HCT116 (cell line): Measurements from ENCODE around the gene HMCN2. TPM values are rescaled to one million over a fixed set of nuclear protein-coding genes. Genes with fewer than 3 reads are reported as not detected.

ENCODE experiments used
- ATAC-seq: fragments of 200-7000 bp; cut with Tn5 transposase; 2 replicates; pipeline ENCODE4 v1.9.1; 2020; ENCODE audit warnings: mild to moderate bottlenecking, moderate library complexity
- BruUV-seq: library from RNA; stranded (reverse); fragments of 400-500 nt; replicated peaks from 2 replicates; lab custom pipeline; 2021; lab: Mats Ljungman, UMichigan
- CTCF ChIA-PET: fragments of 300-600 bp; sonication (Branson Sonifier 250); formaldehyde crosslinking; loops from one replicate; lab custom pipeline; 2021; ENCODE audit warnings: antibody characterized with exemption; lab: Charles Lee
- POLR2A ChIA-PET: fragments of 300-600, 350-600 bp; sonication (Branson Sonifier 250); formaldehyde crosslinking; loops from one replicate; lab custom pipeline; 2021; ENCODE audit warnings: antibody characterized with exemption; lab: Charles Lee
- RAD21 ChIA-PET, 2 experiments: fragments of 300-600 bp; sonication (Branson Sonifier 250); formaldehyde crosslinking; loops; one replicate each; lab custom pipeline; 2023; ENCODE audit warnings: low total read pairs in 2 of 2; ENCODE audit not compliant: uncharacterized antibody in 2 of 2, unreplicated experiment in 2 of 2, low non-redundant PET in 1 of 2; lab: Charles Lee
- DNase-seq: peaks from one replicate; pipeline ENCODE4 v3.0.0-alpha.2; 2010; ENCODE audit warnings: low read depth, low spot score
- H2AFZ ChIP-seq: fragments of 200-600 bp; shearing (Covaris generic), sonication (generic); 2 replicates; pipeline ENCODE4 v1.6.1; 2017; ENCODE audit warnings: low read depth, mixed run types, mixed read lengths, antibody characterized with exemption, low read length; ENCODE audit not compliant: poor library complexity, severe bottlenecking
- H3K27ac ChIP-seq: 2 replicates; pipeline ENCODE4 v1.5.1; 2012; ENCODE audit warnings: low read depth, low read length
- H3K27me3 ChIP-seq: fragments of 200-600 bp; sonication (generic); 2 replicates; pipeline ENCODE4 v1.6.1; 2016; ENCODE audit warnings: mixed run types, low read length, mixed read lengths; ENCODE audit not compliant: insufficient read depth
- H3K36me3 ChIP-seq, 2 experiments: fragments of 200-500 bp in 1 of 2; fragments of 200-600 bp in 1 of 2; sonication (Bioruptor generic) in 1 of 2; sonication (generic) in 1 of 2; 2 replicates each; pipeline versions ENCODE4 v1.5.1 to v1.6.1; 2014 to 2016; ENCODE audit warnings: low read length in 2 of 2, inconsistent platforms in 1 of 2, mixed read lengths in 1 of 2, mixed run types in 1 of 2; ENCODE audit not compliant: insufficient read depth in 2 of 2, control insufficient read depth in 1 of 2
- H3K4me1 ChIP-seq, 2 experiments: fragments of 200-600 bp in 1 of 2; sonication (generic) in 1 of 2; 2 replicates each; pipeline versions ENCODE4 v1.5.1 to v1.6.1; 2012 to 2017; ENCODE audit warnings: low read length in 2 of 2, inconsistent platforms in 1 of 2, mild to moderate bottlenecking in 1 of 2, mixed read lengths in 1 of 2, mixed run types in 1 of 2, moderate library complexity in 1 of 2; ENCODE audit not compliant: insufficient read depth in 2 of 2, control insufficient read depth in 1 of 2
- H3K4me2 ChIP-seq: fragments of 200-600 bp; sonication (generic); 2 replicates; pipeline ENCODE4 v1.6.1; 2017; ENCODE audit warnings: mixed run types, low read length, mixed read lengths
- H3K4me3 ChIP-seq, 2 experiments: fragments of 200-600 bp in 1 of 2; sonication (generic) in 1 of 2; replicated peaks in 1 of 2; 2 replicates each; pipeline ENCODE4 v1.5.1; 2011 to 2016; ENCODE audit warnings: low read length in 2 of 2, control low read depth in 1 of 2, low read depth in 1 of 2, mild to moderate bottlenecking in 1 of 2, mixed read lengths in 1 of 2, mixed run types in 1 of 2
- H3K79me2 ChIP-seq: fragments of 200-600 bp; sonication (generic); 2 replicates; pipeline ENCODE4 v1.6.1; 2017; ENCODE audit warnings: mild to moderate bottlenecking, mixed run types, low read length, moderate library complexity, mixed read lengths; ENCODE audit not compliant: insufficient read depth
- H3K9ac ChIP-seq: fragments of 200-600 bp; sonication (generic); 2 replicates; pipeline ENCODE4 v1.6.1; 2016; ENCODE audit warnings: low read length, mixed read lengths
- H3K9me2 ChIP-seq: fragments of 200-600 bp; sonication (generic), shearing (Covaris generic); 2 replicates; pipeline ENCODE4 v1.6.1; 2017; ENCODE audit warnings: mixed run types, mild to moderate bottlenecking, moderate library complexity; ENCODE audit not compliant: insufficient read depth
- H3K9me3 ChIP-seq, 2 experiments: fragments of 200-500 bp in 1 of 2; fragments of 200-600 bp in 1 of 2; sonication (Bioruptor generic) in 1 of 2; sonication (generic) in 1 of 2; 2 replicates each; pipeline ENCODE4 v1.6.1; 2014 to 2017; ENCODE audit warnings: low read length in 2 of 2, mixed read lengths in 2 of 2, inconsistent platforms in 1 of 2, low read depth in 1 of 2, mild to moderate bottlenecking in 1 of 2, mixed run types in 1 of 2, moderate library complexity in 1 of 2; ENCODE audit not compliant: control insufficient read depth in 1 of 2, insufficient read depth in 1 of 2
- H4K20me1 ChIP-seq: fragments of 200-600 bp; sonication (generic), shearing (Covaris generic); 2 replicates; pipeline ENCODE4 v1.6.1; 2017; ENCODE audit warnings: mixed run types, mild to moderate bottlenecking, moderate library complexity; ENCODE audit not compliant: insufficient read depth
- EZH2 ChIP-seq: fragments of 200-600 bp; sonication (generic); IDR thresholded peaks from 2 replicates; pipeline ENCODE4 v1.6.1; 2017; ENCODE audit warnings: antibody characterized with exemption, mixed run types
- EZH2phosphoT487 ChIP-seq: fragments of 200-600 bp; IDR thresholded peaks from 2 replicates; pipeline ENCODE4 v1.6.1; 2018; ENCODE audit warnings: antibody characterized with exemption, borderline replicate concordance
- JUND ChIP-seq: IDR thresholded peaks from 2 replicates; pipeline ENCODE4 v1.6.1; 2012
- RAD21 ChIP-seq: IDR thresholded peaks from 2 replicates; pipeline ENCODE4 v1.6.1; 2012; ENCODE audit warnings: low read depth, mild to moderate bottlenecking
- SIN3A ChIP-seq: IDR thresholded peaks from 2 replicates; pipeline ENCODE4 v1.6.1; 2012; ENCODE audit warnings: low read depth
- SRF ChIP-seq: IDR thresholded peaks from 2 replicates; pipeline ENCODE4 v1.6.1; 2012; ENCODE audit warnings: low read depth
- ZNF274 ChIP-seq: fragments of 200-500 bp; sonication (Bioruptor generic); IDR thresholded peaks from 2 replicates; pipeline ENCODE4 v1.6.1; 2014; ENCODE audit warnings: mild to moderate bottlenecking, low read depth, low read length, inconsistent platforms
- intact Hi-C: fragments of 100-400 bp; cut with micrococcal nuclease; formaldehyde crosslinking; loops from 2 replicates; pipeline ENCODE4 v1.10.0; 2022
- total RNA-seq: library from RNA; stranded (reverse); gene quantifications from one replicate; pipeline ENCODE4 v1.2.1, GENCODE V29; 2021; ENCODE audit not compliant: unreplicated experiment
- TF ChIP-seq, protein P1 (sequence below): IDR thresholded peaks from 2 replicates; pipeline ENCODE4 v1.6.1; 2012
- TF ChIP-seq, protein P2 (sequence below), 3 experiments: fragments of 200-600 bp in 1 of 3; sonication (generic) in 1 of 3; IDR thresholded peaks in 2 of 3; conservative IDR thresholded peaks in 1 of 3; 2 replicates each; pipeline ENCODE4 v1.5.1; 2012 to 2017; ENCODE audit warnings: low read depth in 2 of 3, low read length in 2 of 3, antibody characterized with exemption in 1 of 3, borderline replicate concordance in 1 of 3, control low read depth in 1 of 3, mild to moderate bottlenecking in 1 of 3, mixed read lengths in 1 of 3, mixed run types in 1 of 3, moderate library complexity in 1 of 3; ENCODE audit not compliant: insufficient read depth in 1 of 3

The HMCN2 gene
- total RNA-seq, 1 experiment from 2014 or later = 0.22 TPM

DNA sequence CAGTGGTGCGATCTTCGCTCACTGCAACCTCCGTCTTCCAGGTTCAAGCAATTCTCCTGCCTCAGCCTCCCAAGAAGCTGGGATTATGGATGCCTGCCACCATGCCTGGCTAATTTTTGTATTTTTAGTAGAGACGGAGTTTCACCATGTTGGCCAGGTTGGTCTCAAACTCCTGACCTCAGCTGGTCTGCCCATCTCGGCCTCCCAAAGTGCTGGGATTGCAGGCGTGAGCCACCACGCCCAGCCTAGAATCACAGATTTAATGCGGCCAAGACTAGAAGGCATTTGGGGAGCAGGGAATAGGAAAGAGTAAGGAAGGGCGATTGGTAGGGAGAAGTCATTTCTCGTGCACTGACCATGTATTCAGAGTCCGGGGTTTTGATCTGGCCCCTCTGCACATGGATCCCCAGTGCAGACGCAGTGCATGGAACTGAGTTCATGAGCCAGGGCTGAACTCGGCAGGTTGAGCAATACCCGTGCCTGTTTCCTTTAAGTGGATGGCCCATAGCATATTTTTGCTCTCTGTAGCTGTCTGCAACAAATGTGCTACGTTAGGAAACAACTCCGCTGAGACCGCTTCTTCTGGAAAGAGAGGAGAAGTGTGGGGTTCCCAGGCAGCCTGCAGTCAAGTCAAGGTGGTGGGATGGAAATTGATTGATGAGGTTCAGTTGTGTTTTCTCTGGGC, 3.4 kb upstream of the HMCN2 start:
- Histone ChIP-seq H2AFZ (no peak overlapping the region), H3K79me2 (no peaks in the 10 kb centered on the region), H3K4me2 (no peak overlapping the region), H3K4me3 (no peak overlapping the region), H3K9me2 (no peaks in the 10 kb centered on the region), H3K27me3 (peaks cover 13% of the 10 kb centered on the region; the same call in 1 of the 2 replicates), H3K4me1 (peaks cover 4 to 9% of the 10 kb centered on the region in 2 experiments; a peak in 3 of 4 replicates), H3K27ac (no peak overlapping the region), H4K20me1 (no peaks in the 10 kb centered on the region), H3K9me3 (no peaks in the 10 kb centered on the region), H3K9ac (no peak overlapping the region), H3K36me3 (no peaks in the 10 kb centered on the region)
- ChIA-PET CTCF (no interaction called here), RAD21 (no interaction called here), POLR2A (no interaction called here)
- ATAC-seq (no peak), DNase-seq (no peak)
- BruUV-seq = no TSS peak
- TF ChIP-seq RAD21 (no peak), EZH2phosphoT487 (no peak), SRF (no peak), EZH2 (no peak), JUND (no peak), SIN3A (no peak), ZNF274 (no peak)
- TF ChIP-seq, protein P1, sequence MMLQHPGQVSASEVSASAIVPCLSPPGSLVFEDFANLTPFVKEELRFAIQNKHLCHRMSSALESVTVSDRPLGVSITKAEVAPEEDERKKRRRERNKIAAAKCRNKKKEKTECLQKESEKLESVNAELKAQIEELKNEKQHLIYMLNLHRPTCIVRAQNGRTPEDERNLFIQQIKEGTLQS = no peak
- TF ChIP-seq, protein P2, sequence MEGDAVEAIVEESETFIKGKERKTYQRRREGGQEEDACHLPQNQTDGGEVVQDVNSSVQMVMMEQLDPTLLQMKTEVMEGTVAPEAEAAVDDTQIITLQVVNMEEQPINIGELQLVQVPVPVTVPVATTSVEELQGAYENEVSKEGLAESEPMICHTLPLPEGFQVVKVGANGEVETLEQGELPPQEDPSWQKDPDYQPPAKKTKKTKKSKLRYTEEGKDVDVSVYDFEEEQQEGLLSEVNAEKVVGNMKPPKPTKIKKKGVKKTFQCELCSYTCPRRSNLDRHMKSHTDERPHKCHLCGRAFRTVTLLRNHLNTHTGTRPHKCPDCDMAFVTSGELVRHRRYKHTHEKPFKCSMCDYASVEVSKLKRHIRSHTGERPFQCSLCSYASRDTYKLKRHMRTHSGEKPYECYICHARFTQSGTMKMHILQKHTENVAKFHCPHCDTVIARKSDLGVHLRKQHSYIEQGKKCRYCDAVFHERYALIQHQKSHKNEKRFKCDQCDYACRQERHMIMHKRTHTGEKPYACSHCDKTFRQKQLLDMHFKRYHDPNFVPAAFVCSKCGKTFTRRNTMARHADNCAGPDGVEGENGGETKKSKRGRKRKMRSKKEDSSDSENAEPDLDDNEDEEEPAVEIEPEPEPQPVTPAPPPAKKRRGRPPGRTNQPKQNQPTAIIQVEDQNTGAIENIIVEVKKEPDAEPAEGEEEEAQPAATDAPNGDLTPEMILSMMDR (IDR thresholded peaks at IDR 0.05 in 2 of 3, conservative IDR thresholded peaks at IDR 0.05 in 1 of 3; ENCODE audit: borderline replicate concordance in 1 of 3, insufficient read depth in 1 of 3, low read depth in 2 of 3, low read length in 2 of 3) = no peak
- intact Hi-C loops = no loop called here
